Epithelial cell of prostate (primary cell): ENCODE measurements around the gene NRXN3.
A peak's percentile ranks its signal among the peaks of the same experiment; 100 is the strongest.

Source experiments
- DNase-seq: peaks from one replicate; pipeline ENCODE4 v3.0.0-alpha.2; 2011; ENCODE audit warnings: low read depth, low spot score
- H3K27ac ChIP-seq: fragments of 450-650 bp; 2 replicates; pipeline ENCODE4 v1.5.1; 2017; ENCODE audit warnings: mild to moderate bottlenecking

Gene NRXN3

DNA sequence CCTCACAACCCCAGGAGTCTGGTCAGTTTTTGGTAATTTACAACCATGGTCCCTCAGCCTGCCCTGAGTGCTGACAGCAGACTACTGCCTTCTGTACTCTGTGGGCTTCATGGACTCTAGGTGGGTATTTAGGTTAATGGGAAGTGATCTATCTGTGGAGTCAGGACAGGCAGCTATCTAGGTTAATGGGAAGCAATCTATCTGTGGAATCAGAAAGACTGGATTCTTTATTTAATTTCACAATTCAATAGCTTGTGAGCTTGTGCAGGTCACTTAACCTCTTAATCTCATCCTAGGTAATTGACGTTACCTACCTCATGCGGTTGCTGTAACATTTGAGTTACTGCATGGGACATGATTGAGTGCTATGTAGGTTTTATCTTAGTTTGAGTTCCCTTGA, 777.5 kb downstream of the NRXN3 start:
- H3K27ac ChIP-seq: no peak overlapping the region
- DNase-seq: no peak

DNA sequence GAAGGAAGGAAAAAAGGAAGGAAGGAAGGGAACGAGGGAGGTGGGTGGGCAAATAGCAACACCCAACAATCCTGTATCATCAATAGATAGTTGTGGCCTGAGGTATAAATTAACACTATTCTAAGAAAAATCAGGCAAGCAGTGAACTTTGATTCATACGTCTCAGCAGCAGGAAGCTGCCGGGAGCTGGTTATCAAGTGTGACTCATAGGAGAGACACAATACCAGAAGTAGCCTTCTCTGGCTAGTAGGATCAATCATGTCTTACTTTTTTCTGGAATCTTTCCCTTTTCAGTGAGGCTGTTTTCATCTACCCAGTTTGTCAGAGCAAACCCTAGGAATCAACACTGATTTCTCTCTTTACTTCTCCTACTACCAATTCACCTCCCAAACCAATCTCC, 780.5 kb downstream of the NRXN3 start:
- no peak for DNase-seq
- H3K27ac ChIP-seq: no peak overlapping the region

DNA sequence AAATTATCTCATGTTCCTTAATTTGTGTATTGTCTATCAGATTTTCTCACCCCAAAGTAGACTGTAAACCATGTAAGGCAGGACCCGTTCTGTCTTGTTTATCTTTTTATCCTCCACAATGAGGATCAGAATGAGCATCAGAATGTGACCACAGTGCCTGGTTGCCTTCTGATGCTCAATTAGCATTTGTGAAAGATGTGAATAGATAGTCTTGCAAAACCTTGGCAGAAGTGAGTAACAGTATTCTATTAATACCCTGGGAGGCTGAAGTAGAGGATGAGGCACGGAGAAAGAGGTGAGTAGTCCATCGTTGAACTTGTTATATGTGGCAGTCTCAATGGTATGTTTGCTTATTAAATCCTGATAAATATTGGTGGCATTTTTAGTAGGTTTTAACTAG, 781.4 kb downstream of the NRXN3 start:
- no peak for DNase-seq
- H3K27ac ChIP-seq: no peak overlapping the region

DNA sequence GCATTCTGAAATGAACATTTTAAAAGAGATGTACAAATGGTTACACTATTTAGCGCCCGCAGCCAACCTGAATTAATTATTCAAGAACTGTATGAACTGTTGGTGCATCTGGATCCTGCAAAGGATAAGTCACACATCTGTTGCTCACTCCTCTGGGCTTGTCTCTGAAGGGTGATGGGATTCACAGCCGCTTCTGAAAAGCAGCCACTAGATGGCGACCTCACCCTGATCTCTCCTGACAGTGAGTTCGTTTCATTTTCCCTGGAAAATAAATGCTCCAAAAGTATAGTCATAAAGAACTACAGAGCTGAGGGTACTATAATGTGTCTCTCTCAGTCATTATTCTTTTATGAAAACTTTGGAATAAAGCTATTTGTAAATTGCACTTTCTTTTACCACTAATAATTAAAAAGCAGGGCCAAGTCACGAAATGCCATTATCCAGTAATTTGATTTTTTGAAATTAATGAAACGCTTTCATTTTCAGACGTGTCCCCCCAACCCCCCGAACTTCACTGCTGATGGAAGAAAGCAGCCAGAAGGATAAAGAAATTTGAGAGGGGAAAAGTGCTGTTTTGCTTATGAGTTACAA, 789.6 kb downstream of the NRXN3 start:
- H3K27ac ChIP-seq: no peak overlapping the region
- DNase-seq: peak; percentile 18

DNA sequence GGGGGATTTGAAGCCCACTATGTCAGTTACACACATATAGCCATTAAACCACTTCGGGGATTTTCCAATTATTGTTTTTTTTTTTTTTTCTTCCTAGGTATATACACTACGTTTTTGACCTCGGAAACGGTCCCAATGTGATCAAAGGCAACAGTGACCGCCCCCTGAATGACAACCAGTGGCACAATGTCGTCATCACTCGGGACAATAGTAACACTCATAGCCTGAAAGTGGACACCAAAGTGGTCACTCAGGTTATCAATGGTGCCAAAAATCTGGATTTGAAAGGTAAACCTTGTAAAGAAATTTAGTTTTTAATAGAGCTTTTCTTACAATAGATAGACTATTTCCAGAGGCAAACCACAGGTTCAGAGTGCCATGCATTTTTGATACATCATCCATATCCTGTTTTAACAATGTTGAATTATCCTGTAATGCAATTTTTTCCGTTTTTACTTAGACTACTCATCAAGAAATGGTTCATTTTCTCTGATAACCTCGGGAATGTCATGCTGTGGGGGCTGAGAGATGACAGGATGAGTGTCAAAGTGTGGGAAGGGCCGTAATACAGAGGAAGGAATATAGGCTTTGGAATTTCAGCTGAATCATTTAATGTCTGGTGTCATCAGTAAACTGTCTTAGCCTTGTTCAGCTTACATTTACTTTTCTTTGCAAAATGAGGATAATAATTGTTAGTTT, 797.1 kb downstream of the NRXN3 start:
- H3K27ac ChIP-seq: no peak overlapping the region
- DNase-seq: no peak

DNA sequence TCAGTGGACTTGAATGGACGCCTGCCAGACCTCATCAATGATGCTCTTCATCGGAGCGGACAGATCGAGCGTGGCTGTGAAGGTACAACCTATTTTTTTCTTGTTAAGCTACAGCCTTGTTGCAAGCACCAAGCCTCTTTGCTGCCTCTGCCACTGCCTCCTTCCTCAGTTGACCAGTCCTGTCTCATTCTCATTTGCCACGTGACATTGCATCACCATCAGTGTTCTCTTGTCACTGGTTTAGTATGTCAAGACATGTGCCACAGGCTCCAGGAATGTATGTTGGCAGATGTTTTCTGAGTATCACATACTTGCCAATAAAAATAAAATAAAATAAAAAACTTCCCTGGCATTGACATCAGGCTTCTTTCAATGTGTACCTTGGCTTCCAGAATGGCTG, 798.1 kb downstream of the NRXN3 start:
- H3K27ac ChIP-seq: no peak overlapping the region
- no peak for DNase-seq

DNA sequence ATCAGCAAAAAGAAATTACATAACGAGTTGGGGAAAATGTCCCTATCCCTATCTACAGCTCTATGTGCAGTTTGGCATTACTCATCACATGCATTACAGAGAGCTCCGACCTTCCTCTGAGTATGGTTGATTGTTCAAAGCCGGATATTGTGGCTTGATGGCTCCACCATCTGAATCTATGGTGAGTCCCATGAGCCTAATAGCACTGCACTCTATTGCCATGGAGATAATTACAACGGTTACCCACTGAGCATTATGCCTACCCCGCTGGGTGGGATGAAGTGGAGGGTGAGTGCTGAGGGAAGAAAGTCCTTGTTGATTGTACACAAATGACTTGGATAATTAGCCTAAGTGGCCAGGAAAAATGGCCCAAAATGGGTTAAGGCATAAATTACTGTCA, 800.5 kb downstream of the NRXN3 start:
- no peak overlapping the region for H3K27ac ChIP-seq
- DNase-seq: no peak

DNA sequence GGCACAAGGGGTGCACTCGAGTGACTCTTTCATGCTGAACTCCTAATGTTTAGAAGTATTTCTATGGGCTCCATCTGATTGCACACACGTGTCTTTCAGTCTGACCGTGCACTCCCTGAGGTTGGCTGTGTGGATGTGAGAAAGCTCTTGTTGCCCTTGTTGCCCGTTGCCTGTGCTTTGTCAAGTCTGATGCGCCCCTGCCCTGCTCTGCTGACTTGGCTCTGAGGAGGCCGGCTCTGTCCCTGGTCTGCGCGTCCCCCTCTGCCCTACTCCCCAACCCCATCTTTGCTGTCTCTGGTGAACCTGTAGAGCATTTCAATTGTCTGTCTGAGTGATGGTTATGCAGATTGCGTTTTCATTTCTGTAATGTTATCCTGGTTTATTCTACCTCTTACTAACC, 802.3 kb downstream of the NRXN3 start:
- DNase-seq: no peak
- H3K27ac ChIP-seq: no peak overlapping the region

DNA sequence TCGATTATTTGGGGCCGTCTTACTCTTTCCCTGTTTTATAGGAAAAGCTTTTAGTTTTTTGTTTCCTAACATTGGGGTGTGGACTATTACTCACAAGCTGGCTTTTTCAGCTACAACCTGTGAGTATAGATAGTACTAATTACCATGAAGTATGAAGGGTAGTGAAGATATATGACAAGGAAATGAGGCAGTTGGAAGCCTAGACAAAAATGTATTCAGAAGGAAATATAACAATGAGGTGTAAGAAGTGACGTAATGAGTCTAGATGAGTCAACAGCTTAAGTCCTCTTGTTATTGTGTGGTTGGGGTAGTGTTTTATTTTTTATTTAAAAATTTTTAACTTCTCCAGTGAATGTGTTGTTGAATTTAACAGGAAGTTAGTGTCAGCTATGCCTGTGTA, 804.5 kb downstream of the NRXN3 start:
- H3K27ac ChIP-seq: peak overlapping the region; percentile 52
- peak; percentile 20 for DNase-seq

DNA sequence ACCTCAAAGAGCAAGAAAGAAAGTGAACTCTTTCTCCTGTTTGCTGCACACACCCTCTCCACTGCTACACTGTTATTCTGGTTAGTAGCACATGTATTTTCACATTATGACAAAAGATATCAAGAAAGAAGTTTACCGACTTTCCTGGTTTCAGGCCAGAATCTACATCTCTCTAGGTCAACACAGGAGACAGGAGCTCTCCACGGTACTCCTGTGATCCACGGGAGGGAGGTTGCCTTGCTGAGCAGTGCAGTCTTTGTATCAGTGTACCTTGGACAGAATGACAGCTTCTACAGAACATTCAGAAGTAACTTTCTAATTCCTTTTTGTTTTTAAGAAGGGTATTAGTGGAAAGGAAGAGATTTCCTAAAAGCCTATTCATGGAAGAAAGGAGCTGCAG, 805.6 kb downstream of the NRXN3 start:
- DNase-seq: no peak
- no peak overlapping the region for H3K27ac ChIP-seq

DNA sequence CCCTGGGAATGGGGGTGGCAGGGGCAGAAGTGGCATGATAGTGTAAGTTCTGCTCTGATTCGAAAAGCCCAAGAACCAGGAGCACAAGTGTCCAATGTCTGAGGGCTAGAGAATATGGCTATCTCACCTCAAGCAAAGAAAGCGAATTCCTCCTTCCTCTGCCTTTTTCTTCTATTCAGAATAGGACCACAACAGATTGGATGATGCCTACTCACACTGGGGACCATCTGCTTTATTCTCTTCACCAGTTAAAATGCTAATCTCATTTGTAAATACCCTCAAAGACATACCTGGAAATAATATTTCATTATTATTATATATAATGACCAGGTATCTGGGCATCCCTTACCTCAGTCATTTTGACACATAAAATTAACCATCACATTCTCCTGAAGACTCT, 808.7 kb downstream of the NRXN3 start:
- no peak for DNase-seq

DNA sequence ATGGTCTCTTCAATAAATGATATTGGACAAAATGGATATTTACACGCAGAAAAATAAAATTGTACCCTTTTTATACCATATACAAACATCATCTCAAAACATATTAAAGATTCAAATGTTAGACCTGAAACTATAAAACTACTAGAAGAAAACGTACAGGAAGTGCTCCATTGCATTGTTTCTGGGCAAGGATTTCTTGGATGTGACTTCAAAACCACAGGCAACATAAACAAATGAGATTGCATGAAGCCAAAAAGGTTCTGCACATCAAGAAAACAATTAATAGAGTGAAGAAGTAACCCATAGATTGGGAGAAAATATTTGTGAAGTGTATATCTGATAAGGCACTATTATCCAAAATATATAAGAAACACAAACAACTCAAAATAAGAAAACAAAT, 812.4 kb downstream of the NRXN3 start:
- H3K27ac ChIP-seq: no peak overlapping the region
- DNase-seq: no peak

More for the DNA sequence above, 808.7 kb downstream of the NRXN3 start:
- no peak overlapping the region for H3K27ac ChIP-seq

DNA sequence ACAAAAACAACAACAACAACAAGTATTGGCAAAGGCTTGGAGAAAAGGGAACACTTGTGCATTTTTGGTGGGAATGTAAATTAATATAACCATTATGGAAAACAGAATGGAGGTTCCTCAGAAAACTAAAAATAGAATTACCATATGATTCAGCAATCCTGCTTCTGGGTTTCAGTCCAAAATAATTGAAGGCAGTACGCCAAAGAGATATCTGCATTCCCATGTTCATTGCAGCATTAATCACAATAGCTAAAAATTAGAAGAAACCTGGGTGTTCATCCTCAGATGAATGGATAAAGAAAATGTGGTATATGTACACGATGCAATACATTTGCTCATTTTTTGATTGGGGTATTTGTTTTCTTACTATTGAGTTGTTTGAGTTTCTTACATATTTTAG, 813.0 kb downstream of the NRXN3 start:
- DNase-seq: no peak
- no peak overlapping the region for H3K27ac ChIP-seq

DNA sequence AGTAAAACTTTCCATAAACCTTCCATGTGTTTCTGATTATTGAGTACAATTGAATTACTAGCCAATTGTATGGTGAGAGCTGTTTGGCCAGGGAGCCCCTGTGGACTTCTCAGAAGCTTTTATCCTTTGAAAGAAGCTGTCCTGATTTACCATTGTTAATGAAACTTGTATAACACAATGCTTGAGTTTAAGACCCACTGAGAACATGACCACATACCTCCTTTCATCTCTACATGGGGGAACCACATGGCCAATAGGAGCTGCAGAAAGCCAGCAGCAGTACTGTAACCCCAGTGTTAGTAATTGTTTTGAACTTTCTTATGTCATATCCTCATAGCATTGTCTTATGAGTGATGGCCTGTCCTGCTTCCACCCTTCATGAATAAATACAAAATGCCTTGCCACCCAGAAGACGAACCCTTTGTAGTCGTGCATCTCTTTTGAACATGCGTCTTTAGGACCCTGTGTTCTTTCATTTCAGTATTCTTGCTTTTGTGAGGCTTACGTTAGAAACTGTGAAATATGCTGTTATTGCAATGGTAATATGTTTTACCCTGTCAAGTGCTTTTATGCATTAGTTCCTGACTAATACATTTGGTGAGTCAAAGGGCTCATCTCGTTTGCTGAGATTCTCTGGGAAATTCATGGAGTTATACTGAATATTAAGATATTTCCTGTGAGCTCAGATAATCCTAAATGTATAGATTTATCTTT, 815.7 kb downstream of the NRXN3 start:
- no peak overlapping the region for H3K27ac ChIP-seq
- no peak for DNase-seq

DNA sequence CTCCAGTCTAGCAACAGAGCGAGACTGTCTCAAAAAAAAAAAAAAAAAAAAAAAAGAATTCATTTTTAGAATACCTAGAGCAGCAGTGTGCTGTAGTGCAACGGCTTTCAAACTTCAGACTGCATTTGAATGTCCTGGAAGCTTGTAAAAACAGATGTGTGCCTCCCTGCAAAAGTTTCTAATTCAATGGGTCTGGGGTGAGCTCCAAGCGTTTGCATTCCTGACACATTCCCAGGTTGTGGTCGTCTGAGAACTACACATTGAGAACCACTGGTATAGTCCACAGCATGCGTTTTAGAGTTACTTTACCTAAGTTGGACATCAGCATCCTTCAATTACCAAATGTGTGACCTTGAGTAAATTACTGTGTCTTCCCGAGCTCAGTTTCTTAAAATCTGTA, 816.8 kb downstream of the NRXN3 start:
- no peak overlapping the region for H3K27ac ChIP-seq
- no peak for DNase-seq

DNA sequence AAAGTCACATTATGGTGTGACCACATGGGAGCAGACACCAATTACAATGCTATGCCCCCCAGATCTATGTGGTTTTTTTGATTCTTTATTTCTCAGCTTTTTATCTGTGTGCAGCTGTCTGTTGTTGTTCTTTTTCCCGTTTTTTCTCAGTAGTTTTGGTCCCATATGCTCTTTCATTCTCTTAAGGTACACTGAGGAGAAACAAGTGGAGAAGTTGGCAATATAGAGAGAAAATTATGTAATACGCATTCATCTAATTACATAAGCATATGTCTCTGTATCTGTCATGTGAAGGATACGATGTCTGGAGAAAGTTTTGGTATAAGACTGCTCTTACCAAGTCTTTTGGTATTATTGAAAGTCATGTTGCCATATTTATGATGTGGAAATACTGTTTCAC, 819.0 kb downstream of the NRXN3 start:
- no peak overlapping the region for H3K27ac ChIP-seq
- no peak for DNase-seq

DNA sequence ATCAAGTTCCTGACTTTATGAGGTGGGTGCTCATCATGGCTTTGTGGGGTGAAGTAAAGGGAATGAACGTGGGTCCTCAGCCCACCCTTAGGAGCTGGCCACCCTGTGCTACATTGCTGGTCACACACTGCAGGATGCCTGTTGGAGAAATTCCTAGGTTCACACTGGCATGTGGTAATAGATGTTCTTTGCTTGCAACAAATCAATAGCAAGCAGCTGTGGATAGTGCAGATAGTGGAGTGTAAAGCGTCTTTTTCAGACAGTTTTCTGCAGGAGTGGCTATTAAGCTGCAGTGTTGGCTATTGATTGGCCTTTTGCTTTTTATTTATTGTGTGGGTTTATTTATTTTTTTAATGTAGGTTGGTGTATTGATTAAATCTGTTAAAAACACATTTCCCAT, 822.7 kb downstream of the NRXN3 start:
- no peak overlapping the region for H3K27ac ChIP-seq
- DNase-seq: no peak

DNA sequence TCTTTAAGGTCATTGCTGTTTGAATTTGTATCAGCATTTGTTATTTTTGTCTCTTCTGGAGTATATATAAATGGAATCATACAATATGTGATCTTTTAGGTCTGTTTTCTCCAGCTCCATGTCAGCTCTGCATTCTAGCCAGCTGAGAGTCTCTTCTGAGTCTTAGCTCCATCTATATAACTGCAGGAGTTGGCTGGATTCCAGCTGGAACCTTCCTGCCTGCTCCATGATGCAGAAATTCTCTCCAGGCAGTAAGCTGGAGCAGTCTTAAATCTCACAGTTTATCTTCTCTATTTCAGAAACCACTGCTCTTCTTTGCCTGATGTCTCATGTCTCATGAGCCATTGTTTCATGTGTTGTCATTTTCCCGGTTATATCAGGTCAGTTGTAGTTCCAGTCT, 827.6 kb downstream of the NRXN3 start:
- H3K27ac ChIP-seq: no peak overlapping the region
- no peak for DNase-seq

DNA sequence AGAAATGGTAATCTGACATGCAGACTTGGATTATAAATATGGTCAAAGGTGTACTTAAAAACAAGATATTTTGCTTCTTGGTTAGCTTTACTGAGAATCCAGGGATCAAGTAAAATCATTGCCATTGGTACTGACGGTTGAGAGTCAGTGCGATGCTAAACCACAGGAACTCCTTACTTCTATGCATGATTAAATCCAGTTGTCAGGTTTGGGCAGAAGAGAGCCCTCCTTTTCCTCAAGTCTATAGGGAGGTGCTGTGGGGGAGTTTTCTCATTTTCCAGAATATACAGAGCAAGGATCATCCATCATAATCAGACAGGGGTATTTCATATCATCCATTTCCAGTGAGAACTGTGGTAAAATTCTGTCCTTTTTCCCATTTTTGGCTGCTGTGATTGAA, 839.1 kb downstream of the NRXN3 start:
- DNase-seq: no peak
- no peak overlapping the region for H3K27ac ChIP-seq

DNA sequence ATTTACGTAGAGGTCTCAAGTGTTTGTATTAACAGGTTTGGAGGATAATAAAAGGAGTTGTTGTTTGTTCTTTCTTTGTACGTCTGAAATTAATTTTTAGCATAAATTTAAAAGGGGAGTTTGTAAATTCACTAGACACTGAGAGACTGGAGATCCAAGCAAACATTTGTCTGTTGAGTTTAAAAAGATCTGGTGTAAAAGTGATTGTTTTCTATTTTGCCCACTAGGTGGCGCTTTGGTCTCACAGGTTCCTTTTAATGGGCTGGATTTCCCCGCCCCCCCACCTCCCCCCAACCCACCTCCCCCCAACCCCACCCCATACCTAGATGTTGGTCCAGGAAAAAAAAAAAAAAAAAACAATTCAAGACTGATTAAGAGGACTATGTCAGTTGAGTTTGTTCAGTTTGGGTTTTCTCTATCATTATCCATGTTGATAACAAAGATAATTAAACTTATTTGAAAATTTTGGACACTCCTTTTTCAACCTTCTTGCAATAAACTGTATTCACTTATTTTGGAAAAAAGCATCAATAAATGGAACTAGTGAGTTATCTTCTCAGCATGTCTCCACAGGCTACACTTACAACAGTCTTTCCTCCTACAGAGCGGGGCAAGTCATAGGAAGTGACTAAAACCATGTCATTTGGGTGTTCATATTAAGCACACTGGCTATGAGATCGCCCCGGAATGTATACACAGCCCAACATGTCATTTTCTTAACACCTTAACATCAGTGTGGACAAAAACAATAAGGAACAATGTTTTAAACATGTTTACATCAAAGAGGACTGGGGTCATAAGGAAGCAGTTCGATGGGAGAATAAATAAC, 841.1 kb downstream of the NRXN3 start:
- peak overlapping the region; percentile 79 for H3K27ac ChIP-seq
- DNase-seq: peak; percentile 74

DNA sequence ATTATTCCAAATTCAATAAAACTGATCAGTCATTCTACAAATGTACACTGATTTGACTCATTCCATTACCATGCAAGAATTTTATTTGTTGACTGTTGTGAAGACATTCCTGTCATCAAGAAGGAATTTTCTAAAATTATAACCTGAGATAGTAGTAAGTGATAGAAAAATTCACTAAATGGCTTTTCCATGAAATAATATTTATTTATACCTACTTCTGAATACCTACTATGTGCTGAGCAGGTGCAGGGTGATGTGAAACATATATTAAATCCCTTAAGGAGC, 841.7 kb downstream of the NRXN3 start:
- peak overlapping the region; percentile 79 for H3K27ac ChIP-seq
- no peak for DNase-seq
